NK-92 (cell line): ENCODE measurements around the gene SCNN1B.
"Not testable (repeated sequence)": the region's sequence is repeated elsewhere in the genome, so short reads cannot be mapped to it uniquely, and the experiment has no call there.

Experiments
- DNase-seq: peaks from one replicate; lab custom pipeline; 2025; ENCODE audit not compliant: unreplicated experiment; lab: John Stamatoyannopoulos, UW

The SCNN1B gene, protein sequence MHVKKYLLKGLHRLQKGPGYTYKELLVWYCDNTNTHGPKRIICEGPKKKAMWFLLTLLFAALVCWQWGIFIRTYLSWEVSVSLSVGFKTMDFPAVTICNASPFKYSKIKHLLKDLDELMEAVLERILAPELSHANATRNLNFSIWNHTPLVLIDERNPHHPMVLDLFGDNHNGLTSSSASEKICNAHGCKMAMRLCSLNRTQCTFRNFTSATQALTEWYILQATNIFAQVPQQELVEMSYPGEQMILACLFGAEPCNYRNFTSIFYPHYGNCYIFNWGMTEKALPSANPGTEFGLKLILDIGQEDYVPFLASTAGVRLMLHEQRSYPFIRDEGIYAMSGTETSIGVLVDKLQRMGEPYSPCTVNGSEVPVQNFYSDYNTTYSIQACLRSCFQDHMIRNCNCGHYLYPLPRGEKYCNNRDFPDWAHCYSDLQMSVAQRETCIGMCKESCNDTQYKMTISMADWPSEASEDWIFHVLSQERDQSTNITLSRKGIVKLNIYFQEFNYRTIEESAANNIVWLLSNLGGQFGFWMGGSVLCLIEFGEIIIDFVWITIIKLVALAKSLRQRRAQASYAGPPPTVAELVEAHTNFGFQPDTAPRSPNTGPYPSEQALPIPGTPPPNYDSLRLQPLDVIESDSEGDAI

DNA sequence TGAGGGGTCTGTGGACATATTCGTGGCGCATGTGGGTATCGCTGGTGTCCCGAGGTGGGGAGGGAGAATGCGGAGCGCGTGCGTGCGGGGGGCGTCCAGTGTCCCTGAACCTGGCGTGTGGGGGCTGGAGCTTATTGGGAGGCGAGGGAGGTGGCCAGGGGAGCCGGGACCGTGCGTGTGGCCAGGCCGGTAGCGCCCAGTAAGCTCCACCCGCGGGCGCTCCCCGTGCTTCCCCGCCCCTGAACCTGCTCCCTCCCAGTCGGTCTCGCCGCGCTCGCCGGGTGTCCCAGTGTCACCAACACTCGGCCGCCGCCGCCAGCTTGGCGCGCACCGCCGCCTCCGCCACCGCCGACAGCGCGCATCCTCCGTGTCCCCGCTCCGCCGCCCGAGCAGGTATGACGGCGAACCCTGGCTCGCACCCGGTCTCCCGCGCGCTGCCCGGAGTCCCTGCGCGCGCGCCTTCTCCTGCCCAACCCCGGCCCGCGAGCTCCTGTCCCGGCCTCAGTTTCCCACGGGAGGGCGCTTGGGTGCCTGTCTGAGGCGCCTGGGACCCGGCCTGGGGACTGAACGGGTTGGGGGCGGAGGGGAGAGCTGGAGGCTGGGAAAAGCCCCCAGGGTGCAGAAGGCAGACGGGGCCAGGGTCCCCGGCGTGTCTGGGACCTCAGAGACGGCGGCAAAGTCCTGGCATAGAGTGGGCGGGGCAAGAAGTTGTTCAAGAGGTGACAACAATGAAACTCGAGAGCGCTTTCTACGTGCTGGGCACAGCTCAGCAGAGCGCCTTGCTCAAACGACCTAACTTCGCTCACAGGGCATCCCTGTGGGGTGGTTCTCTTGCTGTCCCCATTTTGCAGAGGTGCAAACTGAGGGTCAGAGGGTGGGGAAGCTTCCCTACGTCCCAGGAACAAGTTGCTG lies at the start of gene SCNN1B:
Gene SCNN1B, plus strand, starts transcription at position 258 of the 912 bp plus-strand sequence. CDS start 46,298 bp downstream, outside the sequence.
- no peak for DNase-seq

DNA sequence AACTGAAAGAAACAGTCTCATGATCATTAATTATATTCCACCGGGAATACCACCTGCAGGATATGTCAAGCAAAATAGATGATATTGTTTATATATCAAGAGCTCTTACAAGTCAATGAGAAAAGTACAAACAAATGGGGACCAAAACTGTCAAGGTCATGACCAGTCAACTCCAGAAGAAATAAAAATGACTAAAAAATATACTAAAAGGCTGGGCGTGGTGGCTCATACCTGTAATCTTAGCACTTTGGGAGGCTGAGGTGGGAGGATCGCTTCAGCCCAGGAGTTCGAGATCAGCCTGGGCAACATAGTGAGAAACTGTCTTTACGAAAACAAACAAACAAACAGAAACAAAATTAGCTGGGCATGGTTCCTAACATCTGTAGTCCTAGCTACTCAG lies 49.8 kb upstream of the SCNN1B start:
- DNase-seq, result no peak

GRCh38 chr16:23253650-23254049 lies 48.5 kb upstream of the SCNN1B start:
- not testable (repeated sequence) for DNase-seq

GRCh38 chr16:23254338-23254737 lies 47.8 kb upstream of the SCNN1B start:
- DNase-seq, result no peak

- no peak for DNase-seq
Observed at GRCh38 chr16:23255000-23255399, 47.1 kb upstream of the SCNN1B start.

DNA sequence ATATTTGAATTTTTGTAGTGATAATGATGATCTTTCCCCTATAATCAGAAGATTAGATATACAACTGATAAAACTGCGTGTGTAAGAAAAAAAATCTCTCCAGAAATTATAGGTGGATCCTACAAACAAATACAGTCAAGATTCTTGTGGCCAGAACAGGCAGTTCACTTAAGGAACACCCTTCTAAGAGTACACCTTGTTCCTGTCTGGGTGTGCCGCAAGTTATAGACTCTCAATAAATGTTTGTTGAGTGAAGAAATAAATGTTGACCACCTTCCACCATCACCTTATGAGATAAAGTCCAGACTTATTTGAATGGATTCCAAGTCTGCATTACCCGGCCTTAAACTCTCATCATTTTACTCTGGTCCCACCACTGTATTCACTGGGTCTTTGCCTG lies 45.7 kb upstream of the SCNN1B start:
- no peak for DNase-seq

DNA sequence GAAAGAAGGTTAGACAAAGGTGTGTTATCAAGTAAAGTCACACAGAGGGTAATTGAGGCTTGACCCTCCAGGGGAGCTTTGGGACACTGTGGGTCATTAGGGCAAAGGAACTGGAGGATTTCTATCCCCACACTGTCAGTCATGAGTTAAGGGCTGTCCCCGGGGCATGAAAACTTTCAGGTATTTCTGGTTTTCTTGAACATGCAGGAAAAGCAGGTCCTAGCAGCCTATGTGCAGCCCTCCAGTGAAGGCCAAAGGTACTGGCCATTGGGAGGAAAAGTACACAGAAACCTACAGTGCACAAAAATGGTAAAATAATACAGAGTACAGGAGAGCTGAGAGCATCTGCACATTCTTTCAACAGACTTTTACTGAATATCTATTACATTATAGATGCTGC lies 44.4 kb upstream of the SCNN1B start:
- DNase-seq, result no peak

DNA sequence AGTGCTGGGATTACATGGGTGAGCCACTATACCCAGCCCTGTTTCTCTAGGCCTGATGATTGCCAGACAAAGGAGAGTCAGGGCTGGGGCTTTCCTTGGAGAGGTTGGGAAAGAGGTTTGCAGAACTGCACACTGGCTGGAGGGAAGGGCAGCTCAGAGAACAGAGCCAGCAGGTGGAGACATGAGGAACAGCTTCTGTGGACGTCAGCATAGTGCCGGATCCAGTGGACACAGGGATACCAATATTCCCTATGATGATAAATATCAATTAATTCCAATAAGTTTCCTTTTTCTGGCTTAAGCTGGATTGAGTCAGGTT lies 43.2 kb upstream of the SCNN1B start:
- no peak for DNase-seq

- no peak for DNase-seq
Observed at GRCh38 chr16:23267647-23268046, 34.5 kb upstream of the SCNN1B start.

DNA sequence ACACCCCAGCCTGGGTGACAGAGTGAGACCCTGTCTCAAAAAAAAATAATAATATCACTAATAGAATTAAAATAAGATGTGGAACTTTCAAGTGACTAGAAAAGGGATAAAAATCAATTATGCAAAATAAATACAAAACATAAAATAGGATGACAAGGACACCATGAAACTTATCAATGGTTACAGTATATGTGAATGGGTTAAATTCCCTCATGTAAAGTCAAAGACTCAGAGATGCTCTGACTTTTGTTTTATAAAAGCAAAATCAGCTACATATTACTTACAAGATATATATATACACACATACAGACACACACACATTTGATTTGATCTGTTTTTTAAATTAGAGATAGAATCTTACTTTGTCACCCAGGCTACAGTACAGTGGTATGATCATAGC lies 33.5 kb upstream of the SCNN1B start:
- DNase-seq, result no peak

- DNase-seq, result no peak
Observed at GRCh38 chr16:23269248-23269953, 32.7 kb upstream of the SCNN1B start.

DNA sequence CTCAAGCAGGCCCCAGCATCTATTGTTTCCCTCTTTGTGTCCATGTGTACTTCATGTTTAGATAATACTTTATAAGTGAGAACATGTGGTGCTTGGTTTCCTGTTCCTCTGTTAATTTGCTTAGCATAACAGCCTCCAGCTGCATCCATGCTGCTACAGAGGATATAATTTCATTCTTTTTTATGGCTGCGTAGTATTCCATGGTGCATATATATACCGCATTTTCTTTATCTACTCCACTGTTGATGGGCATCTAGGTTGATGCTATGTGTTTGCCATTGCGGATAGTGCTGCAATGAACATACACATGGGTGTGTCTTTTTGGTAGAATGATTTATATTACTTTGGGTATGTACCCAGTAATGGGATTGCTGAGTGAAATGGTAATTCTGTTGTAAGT lies 31.4 kb upstream of the SCNN1B start:
- DNase-seq, result no peak

- DNase-seq, result no peak
Observed at GRCh38 chr16:23274968-23275367, 27.1 kb upstream of the SCNN1B start.

DNA sequence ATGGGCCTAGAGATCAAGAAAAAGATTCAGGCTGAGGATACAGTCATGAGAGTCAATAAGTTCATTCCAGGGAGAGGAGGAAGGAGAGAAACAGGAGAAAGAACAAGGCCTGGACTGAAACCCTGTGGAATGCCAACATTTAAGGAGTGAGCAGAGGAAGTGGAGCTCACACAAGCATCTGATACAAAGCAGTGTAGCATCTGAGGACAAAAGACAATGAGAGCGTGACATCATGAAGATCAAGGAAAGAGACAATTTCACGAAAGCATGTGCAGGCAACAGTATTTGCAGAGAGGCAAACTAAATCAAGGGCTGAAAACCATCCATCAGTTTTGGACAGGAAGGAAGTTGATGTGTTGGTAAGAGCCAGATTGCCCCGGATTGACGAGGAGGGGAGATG lies 25.3 kb upstream of the SCNN1B start:
- no peak for DNase-seq

DNA sequence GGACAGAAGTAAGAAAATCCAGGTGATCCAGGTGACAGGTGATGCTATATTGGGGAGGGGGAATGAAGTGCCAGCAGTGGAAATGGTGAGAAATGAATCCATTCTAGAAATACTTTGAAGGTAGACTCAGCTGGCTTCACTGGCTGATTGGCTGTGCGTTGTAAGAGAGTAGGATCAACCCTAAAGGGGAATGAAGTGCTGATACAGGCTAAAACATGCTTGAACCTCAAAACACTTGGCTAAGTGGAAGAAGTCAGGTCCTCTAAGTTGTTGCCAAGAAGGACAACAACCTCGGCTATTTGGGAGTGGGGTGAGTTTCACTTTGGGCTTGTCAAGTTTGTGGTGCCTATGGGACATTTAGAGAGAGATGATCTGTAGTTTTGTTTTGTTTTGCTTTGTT lies 24.1 kb upstream of the SCNN1B start:
- no peak for DNase-seq

- no peak for DNase-seq
Observed at GRCh38 chr16:23279721-23280153, 22.4 kb upstream of the SCNN1B start.

DNA sequence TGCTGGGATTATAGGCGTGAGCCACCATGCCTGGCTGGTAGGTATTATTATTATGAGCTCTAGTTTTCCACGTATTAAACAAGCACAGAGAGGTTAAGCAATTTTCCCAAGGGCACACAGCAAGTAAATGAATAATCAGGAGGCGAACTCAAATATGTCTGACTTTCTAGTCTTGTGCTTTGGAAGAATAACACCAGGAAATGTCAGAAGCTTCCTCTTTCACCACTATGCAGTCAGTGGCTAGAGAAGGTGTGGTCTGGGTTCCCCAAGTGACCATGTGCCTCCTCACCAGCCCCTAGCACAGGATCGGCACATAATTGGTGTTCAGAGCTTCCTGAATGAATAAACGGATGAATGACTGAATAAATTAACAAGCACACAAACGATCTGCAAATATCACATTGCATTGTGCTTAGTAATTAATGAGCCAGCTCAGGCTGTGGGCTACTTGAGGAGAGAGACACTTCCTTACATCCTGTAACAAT lies 21.6 kb upstream of the SCNN1B start:
- no peak for DNase-seq

DNA sequence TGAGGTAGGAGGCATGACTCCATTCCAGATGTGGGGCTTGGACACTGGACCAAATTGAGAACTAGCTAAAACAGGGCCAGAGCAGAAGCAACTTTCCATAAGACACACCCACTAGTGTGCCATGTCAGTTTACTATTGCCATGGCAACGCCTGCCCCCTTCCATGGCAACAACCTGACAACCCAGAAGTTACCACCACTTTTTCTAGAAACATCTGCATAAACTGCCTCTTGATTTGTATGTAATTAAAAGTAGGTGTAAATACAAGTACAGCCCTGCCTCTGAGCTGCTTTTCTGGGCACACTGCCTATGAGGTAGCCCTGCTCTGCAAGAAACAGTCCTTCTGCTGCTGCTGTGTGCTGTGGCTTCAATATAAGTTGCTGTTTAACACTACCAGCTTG lies 19.5 kb upstream of the SCNN1B start:
- DNase-seq, result no peak

DNA sequence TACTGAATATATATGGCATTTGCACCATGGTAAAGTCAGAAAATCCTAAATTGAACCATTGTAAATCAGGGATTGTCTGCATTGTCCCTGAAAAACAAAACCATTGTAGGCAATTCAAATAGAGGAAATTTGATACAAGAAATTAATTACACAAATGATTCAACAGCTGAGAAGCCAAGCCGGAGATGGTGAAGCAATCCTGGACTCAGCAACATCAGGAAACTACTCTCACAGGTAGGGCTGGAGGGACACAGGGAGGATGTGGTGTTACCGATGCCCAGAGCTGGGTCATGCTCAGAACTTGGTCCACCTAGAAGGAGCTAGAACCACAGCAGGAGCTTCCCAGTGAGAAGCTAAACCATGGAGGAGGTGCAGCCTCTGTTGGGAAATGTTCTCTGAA lies 18.5 kb upstream of the SCNN1B start:
- DNase-seq, result no peak

- no peak for DNase-seq
Observed at GRCh38 chr16:23284584-23284983, 17.5 kb upstream of the SCNN1B start.

GRCh38 chr16:23286131-23286532 lies 16.0 kb upstream of the SCNN1B start:
- no peak for DNase-seq
